ENCODE data around the gene MCC. TPM values are rescaled to one million over a fixed set of nuclear protein-coding genes. Genes with fewer than 3 reads are reported as not detected.

MCC gene
- total RNA-seq, 1 donor from 2014 or later: 3.5 TPM

GRCh38 chr5:113017881-113018635 lies 470.2 kb downstream of the MCC start:
- intact Hi-C loops (cut with micrococcal nuclease): no loop called here

- intact Hi-C loops (cut with micrococcal nuclease): no loop called here
Observed at GRCh38 chr5:113005454-113005853, 482.8 kb downstream of the MCC start.

DNA sequence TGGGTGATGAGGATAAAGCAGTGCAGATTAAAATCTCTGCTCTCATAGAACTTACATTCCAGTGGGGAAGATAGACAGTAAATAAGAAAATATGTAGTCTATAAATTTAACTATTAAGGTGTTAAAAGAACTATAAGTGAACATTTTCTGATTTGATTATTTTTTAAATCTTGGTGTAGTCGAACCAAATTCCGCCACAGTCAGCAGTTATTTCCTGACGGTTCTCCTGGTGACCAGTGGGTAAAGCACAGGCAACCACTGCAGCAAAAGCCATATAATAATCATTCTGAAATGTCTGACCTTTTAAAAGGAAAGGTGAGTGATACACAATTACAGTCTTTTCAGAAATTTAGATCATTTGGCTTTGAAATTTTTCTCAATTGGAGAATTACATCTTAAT lies 484.5 kb downstream of the MCC start:
- intact Hi-C loops (cut with micrococcal nuclease): no loop called here

- intact Hi-C loops (cut with micrococcal nuclease): no loop called here
Observed at GRCh38 chr5:113002423-113002822, 485.8 kb downstream of the MCC start.

GRCh38 chr5:113000466-113000865 lies 487.8 kb downstream of the MCC start:
- intact Hi-C loops (cut with micrococcal nuclease): no loop called here

GRCh38 chr5:112998296-112998695 lies 490.0 kb downstream of the MCC start:
- intact Hi-C loops (cut with micrococcal nuclease): loop anchor here (5.0 to 10.0 kb wide), 2 partner anchors 94 to 157 kb away; no protein-coding TSS in a partner anchor

DNA sequence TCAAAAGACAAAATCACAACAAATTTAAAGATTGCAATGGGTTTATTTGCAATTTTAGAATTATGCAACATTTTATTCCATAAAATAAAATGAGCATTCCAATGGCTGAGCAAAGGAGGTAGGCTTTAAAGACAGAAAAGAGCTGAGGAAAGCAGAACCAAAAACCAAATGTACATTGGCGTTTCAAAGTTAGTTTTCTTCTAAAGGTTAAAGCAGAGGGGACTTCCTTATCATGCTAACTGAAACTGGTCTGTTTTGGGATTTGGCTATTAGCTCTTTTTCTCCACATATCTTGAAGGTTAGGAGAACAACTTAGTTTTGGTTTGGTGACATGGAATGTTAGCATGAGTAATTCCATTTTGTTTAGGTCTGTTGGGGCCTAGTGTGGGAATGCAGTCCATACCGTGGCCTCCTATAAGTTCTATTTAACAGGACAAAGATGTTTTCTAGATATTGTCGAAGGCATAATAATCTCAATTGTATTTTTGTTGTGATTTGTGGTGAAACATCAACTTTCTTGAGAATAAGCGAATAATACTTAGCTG lies 491.4 kb downstream of the MCC start:
- intact Hi-C loops (cut with micrococcal nuclease): loop anchor here (1.0 to 10.0 kb wide), 10 partner anchors 25 to 609 kb away; partner anchors contain the start of gene YTHDC2

DNA sequence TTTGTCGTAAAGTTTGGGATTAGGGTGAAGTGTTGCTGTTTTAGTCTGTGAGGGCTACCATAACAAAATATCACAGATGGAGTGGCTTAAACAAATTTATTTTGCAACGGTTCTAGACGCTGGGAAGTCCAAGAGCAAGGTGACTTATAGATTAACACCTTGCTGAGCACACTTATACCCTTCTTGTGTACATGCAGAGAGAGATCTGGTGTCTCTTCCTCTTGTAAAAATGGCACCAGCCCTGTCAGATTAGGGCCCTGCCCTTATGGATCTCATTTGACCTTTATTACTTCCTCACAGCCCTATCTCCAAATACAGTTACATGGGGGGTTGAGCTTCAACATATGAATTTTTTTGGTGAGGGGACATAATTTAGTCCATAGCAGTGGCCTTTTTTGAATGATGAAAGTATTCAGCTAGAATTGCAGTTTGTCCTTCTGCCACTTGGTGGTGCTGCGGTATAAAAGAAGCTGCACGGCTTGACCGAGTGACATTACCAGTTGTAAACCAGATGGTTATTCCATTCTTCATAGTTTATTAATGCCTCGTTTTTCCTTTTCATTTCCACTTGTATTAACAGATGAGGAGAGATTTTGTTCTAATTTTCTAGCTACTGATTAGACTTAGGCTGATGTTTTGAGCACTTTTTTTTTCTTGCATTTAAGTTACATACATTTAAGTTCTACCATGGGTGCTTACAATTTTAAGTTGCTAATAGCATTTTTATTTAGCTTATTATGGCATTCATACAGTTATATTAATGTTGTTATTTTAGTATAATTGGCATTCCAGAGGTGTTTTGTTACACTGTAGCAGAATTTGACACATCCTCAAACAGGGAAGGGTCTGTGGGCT lies 492.3 kb downstream of the MCC start:
- intact Hi-C loops (cut with micrococcal nuclease): loop anchor here (1.0 to 10.0 kb wide), 11 partner anchors 26 to 610 kb away; partner anchors contain the start of gene YTHDC2

- intact Hi-C loops (cut with micrococcal nuclease): no loop called here
Observed at GRCh38 chr5:112986224-112986623, 502.0 kb downstream of the MCC start.

DNA sequence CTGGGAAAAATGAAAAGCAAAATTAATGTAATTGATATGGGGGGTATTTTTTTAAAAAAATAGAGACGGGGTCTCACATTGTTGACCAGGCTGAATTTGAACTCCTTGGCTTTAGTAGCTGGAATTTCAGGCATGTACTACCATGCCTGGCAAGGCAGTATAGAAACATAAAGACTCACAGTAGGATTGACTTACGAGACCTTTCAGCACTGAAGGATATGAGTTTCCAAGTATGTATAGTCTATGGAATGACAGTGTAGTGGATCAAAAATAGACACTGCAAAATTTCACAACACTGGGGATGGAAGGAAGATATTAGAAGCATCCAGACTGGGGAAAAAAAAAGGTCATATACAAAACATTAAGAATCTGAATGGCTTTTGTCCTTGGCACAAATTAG lies 504.9 kb downstream of the MCC start:
- intact Hi-C loops (cut with micrococcal nuclease): no loop called here

DNA sequence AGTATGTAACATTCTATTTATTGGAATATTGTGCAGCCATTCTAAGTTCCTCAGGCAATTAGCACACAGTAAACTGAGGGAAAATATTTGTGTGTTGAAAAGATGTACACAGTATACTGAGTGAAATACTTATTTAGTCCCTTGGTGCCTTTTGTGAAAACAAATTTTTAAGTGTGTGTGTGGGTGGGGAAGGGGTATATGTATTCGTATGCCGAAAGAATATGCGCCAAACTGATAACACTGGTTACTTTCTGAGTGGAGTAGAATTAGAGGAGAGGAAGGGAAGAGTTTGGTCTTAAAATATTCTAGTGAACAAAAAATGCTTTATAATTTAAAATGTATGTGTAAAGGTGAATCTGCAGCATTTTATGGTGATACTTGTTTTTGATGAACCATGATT lies 508.5 kb downstream of the MCC start:
- intact Hi-C loops (cut with micrococcal nuclease): loop anchor here (5.0 kb wide), 6 partner anchors 102 to 1467 kb away; partner anchors contain the start of genes NREP and STARD4

GRCh38 chr5:112978836-112979235 lies 509.4 kb downstream of the MCC start:
- intact Hi-C loops (cut with micrococcal nuclease): loop anchor here (5.0 kb wide), 6 partner anchors 102 to 1467 kb away; partner anchors contain the start of genes NREP and STARD4

GRCh38 chr5:112977440-112977861 lies 510.8 kb downstream of the MCC start:
- intact Hi-C loops (cut with micrococcal nuclease): loop anchor here (5.0 kb wide), 6 partner anchors 100 to 1465 kb away; partner anchors contain the start of genes NREP and STARD4

DNA sequence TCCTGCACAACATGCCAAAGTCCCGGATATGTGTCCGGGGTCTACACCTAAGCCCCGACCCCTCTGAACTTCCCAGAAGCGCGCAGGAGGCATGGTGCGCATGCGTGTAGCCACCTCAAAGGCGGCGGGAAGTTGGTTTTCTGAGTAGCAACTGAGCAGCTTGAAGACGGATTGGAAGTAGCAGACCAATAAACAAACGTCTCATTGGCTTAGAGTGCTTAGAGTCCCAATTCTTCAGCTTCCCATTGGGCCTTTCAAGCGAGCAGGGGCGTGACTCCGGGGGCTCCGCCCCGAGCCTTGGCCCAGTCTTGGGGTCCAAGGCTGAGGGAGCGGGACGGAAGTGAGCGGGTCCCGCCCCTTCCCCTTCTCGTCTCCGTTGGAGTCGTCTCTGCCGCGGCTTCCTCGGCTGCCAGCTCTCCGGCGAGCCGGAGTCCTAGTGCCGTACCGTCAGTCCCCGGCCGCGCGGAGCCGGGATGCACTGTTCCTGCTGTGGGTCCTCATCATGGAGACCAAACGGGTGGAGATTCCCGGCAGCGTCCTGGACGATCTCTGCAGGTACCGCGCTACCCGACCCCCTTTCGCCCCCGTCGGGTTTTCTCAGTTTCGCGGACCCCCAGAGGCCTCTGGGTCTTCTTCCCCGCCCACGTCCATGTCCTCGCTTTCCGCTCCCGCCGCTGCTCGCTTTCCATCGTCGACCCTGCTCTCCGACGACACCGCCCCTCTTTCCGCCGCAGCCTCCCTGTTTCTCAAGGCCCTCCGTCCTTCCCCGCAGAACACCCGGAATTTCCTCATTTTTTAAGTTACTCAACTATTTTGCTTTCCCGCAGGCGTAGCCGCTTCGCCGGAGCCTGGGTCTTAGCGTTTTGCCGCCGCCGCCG lies 511.6 kb downstream of the MCC start, which contains the start of gene DCP2:
DCP2 (plus strand) TSS at position 367 of the 878 bp plus-strand sequence; CDS start at position 503, 136 bp downstream.
- intact Hi-C loops (cut with micrococcal nuclease): loop anchor here (1.0 to 5.0 kb wide), 16 partner anchors 12 to 1884 kb away; partner anchors contain the start of genes NREP, REEP5, SRP19 and STARD4

DNA sequence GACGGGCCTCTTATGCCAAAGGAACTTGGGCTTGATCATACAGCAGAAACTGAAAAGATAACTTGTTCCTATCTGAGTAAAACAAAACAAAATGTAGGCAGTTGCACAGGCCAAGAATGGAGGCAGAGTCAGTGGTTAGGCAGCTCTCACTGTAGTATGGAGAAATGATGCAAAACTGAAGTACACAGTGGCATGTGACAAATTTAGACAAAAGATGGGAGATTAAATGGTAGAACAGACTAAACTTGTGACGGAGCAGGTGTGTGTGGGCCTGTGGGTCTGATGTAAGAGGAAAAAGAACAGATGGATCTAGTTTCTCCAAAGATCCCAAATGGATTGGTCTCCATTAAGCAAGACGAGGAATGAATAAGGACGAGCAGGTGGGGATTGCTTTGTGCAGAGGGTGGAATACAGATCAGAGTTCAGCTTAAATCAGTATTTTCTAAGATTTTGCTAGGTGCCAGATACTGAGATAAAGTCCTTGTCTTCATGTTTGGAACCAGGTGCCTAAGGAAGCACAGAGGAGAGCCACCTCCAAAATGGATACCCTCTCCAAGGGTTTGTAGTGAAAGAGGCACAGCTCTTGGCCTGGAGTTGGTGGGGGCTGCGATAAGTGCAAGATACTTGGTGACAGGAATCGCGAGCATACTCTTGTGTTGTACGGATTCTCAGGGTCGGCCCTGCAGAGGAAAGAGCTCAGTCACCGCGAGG lies 512.4 kb downstream of the MCC start:
- intact Hi-C loops (cut with micrococcal nuclease): loop anchor here (1.0 to 5.0 kb wide), 16 partner anchors 12 to 1884 kb away; partner anchors contain the start of genes NREP, REEP5, SRP19 and STARD4

- intact Hi-C loops (cut with micrococcal nuclease): loop anchor here (5.0 kb wide), 6 partner anchors 98 to 1463 kb away; partner anchors contain the start of genes NREP and STARD4
Observed at GRCh38 chr5:112974901-112975300, 513.4 kb downstream of the MCC start.

DNA sequence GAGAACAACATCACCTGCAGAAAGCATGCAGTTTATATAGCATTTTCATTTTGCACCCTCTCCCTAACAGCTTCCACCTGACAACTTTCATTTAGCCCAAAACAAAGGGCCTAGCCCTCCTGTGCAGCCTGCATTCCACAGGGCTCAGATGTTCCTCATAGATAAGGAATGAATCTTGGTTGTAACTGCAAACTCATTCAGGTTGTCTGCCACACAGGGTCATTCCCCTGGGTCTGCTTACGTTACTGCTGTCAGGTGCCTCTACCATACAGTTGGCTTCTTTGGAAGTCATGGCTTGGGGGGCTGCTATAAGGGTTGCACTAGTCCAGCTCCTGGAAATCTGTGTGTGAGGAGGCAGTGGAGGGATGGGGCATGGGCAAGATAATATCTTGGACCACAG lies 514.3 kb downstream of the MCC start:
- intact Hi-C loops (cut with micrococcal nuclease): no loop called here

GRCh38 chr5:112973036-112973435 lies 515.2 kb downstream of the MCC start:
- intact Hi-C loops (cut with micrococcal nuclease): no loop called here
